SH-SY5Y (cell line): ENCODE results near the gene TRIOBP.

Experiments
- GATA2 ChIP-seq: IDR thresholded peaks from 2 replicates; pipeline ENCODE4 v1.6.1; 2011; ENCODE audit warnings: mild to moderate bottlenecking, low read depth, low read length
- GATA3 ChIP-seq: IDR thresholded peaks from 2 replicates; pipeline ENCODE4 v1.6.1; 2011; ENCODE audit warnings: low read depth, mild to moderate bottlenecking, low read length, moderate library complexity

Gene TRIOBP, protein sequence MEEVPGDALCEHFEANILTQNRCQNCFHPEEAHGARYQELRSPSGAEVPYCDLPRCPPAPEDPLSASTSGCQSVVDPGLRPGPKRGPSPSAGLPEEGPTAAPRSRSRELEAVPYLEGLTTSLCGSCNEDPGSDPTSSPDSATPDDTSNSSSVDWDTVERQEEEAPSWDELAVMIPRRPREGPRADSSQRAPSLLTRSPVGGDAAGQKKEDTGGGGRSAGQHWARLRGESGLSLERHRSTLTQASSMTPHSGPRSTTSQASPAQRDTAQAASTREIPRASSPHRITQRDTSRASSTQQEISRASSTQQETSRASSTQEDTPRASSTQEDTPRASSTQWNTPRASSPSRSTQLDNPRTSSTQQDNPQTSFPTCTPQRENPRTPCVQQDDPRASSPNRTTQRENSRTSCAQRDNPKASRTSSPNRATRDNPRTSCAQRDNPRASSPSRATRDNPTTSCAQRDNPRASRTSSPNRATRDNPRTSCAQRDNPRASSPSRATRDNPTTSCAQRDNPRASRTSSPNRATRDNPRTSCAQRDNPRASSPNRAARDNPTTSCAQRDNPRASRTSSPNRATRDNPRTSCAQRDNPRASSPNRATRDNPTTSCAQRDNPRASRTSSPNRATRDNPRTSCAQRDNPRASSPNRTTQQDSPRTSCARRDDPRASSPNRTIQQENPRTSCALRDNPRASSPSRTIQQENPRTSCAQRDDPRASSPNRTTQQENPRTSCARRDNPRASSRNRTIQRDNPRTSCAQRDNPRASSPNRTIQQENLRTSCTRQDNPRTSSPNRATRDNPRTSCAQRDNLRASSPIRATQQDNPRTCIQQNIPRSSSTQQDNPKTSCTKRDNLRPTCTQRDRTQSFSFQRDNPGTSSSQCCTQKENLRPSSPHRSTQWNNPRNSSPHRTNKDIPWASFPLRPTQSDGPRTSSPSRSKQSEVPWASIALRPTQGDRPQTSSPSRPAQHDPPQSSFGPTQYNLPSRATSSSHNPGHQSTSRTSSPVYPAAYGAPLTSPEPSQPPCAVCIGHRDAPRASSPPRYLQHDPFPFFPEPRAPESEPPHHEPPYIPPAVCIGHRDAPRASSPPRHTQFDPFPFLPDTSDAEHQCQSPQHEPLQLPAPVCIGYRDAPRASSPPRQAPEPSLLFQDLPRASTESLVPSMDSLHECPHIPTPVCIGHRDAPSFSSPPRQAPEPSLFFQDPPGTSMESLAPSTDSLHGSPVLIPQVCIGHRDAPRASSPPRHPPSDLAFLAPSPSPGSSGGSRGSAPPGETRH (N-terminal part only)

DNA sequence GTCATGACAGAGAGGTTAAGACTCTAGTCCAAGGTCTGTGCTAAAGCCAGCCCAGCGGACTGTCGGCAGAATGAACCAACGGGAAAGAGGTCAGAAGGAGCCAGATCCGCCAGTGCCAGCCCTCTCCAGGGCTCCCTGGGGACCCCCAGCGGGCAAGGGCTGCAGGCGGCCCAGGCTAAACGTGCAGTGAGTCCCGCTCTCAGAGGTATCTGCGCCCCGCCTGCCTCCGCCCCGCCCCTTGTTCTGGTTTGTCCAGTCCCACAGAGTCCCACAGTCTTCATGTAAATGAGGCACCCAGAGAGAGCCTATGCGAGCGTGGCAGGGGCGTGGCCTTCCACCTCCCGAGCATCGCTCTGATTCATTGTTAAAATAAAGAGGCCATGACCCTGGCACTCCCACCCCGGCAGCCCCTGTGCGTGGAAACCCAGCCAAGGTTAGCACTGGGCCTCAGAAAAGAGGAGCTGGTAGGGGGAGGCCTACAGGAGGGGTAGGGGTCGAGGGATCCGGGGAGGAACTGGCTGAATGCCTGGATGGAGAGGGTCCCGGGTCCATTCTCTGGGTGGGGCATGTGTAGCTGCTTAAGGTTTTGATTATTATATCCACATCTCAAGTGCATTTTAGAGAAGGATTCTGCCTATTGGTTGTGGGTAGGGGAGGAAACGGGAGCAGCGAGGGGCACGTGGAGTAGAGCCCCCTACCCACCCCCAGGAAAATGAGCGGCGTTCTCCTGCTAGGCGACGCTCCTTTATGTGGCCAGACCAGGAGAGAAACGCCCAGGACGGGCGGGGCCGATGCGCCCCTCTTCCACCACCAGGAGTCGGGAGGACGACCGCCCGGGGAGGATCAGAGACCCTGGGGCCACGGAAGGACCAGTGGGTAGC is at the start of gene TRIOBP:
Gene TRIOBP, plus strand, starts transcription at position 392 of the 881 bp plus-strand sequence. CDS start 4,318 bp downstream, outside the sequence.
- TF ChIP-seq GATA3 (no peak), GATA2 (no peak)

DNA sequence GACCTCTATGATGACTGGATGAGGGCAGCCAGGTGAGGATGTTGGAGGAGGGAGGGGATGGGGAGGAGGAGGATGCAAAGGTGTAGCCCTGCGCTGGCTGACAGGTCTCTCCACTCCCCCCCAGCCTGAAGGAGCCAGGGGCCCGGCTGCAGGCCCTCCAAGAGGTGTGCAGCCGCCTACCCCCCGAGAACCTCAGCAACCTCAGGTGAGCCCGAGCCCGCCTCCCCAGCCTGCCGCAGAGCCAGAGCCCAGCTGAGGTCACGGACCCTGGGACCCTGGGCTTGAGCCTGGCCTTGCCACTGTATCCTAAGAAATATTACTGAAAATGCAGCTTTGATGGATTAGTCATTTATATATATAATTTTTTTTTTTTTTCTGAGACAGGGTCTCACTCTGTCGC is 49.5 kb upstream of the TRIOBP start:
- TF ChIP-seq GATA3 (no peak), GATA2 (no peak)

DNA sequence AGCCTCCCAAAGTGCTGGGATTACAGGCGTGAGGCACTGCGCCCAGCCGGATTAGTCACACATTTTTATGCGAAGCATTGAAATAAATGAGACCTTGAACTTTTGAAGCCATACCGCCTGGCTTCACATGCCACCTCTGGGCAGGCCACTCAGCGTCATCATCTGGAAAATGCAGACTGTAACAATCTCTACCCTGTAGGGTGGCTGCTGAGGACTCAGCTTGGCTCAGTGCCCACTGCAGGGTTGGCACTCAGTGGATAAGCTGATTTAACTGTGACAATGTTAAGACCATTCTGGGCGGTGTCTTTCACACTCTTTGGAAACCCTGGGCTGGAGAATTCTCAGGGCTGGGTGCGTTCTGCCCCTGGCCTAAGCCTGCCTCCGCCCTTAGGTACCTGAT is 48.9 kb upstream of the TRIOBP start:
- TF ChIP-seq GATA3: no peak
- no peak for TF ChIP-seq GATA2

DNA sequence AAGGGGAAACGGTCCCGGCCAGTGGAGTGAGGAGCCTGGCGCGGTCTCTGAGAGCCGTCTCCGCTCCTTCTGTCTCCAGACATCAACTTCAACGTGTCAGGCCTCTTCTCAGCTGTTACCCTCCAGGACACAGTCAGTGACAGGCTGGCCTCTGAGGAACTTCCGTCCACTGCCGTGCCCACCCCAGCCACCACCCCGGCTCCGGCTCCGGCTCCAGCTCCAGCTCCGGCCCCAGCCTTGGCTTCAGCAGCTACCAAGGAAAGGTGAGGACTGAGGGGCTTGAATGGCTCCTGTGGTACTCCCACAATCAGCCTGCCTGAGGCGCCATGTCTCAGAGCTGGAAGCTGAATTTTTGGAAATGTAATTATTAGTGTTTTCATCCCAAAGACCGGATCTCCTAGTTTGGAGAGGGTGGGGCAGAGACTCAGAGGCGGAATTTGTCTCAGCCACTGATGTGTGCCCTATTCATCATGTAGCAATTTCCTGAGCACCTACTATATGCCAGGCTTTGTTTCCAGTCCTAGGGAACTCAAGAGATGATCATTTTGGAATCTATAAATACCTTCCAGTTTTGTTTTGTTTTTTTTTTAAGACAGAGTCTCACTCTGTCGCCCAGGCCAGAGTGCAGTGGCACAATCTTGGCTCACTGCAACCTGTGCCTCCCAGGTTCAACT is 46.2 kb upstream of the TRIOBP start:
- no peak for TF ChIP-seq GATA3
- no peak for TF ChIP-seq GATA2

DNA sequence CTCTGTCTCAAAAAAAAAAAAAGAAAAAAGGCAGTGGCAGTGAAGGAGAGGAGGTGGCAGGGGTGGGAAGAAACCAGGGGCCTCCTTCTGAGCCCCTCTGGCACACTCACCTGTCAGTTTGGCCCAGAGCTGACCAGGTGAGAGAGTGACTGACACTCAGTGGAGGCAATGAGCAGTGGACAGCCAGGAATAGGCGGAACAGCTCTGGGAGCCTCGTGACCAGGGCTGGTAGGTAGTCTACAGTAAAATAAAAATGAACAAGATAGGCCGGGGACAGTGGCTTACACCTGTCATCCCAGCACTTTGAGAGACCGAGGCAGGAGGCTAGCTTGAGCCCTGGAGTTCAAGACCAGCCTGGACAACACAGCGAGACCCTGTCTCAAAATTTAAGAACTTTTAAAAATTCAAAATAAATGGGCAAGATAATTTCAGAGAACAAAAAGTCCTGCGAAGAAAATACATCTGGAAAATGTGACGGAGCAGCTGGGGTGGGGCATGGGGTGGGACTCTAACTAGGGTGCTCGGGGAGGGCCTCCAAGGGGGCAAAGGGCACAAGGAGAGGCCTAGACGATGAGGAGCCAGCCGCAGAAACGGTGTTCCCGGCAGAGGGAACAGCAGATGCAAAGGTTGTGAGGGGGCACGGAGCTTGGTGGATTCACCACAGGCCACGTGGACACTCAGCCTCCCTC is 42.1 kb upstream of the TRIOBP start:
- no peak for TF ChIP-seq GATA2
- no peak for TF ChIP-seq GATA3

DNA sequence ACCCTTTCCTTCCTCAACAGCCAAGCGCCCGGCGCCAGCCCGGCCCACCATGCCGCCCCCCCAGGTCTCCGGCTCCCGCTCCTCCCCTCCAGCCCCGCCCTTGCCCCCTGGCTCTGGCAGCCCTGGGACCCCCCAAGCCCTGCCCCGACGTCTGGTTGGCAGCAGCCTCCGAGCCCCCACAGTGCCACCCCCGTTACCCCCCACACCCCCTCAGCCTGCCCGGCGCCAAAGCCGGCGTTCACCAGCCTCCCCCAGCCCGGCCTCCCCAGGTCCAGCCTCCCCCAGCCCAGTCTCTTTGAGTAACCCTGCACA is 41.6 kb upstream of the TRIOBP start:
- TF ChIP-seq GATA2 (no peak), GATA3 (no peak)

DNA sequence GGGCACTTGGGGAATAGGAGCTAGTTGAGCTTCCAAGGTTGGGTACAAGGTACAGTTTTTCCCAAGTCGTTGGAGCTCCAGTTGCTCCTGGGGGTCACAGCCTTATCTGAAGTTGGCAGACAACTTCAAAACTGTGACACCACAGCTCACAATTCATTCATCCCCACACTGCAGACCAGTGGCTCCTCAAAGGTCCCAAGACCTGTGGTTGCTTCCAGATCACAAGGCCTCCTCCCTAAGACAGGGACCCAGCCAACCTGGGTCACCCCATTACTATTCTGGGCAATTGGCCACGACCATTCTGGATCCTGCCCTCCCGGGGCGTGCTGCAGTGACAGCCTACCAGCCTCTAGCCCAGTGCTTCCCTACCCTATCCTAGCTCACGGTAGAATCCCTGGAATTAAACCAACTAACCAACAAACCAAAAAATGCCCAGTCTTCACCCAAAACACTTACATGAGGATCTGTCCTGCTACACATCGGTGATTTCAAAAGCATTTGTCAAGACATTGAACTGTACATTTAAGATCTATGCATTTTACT is 39.2 kb upstream of the TRIOBP start:
- TF ChIP-seq GATA3 (no peak), GATA2 (no peak)

DNA sequence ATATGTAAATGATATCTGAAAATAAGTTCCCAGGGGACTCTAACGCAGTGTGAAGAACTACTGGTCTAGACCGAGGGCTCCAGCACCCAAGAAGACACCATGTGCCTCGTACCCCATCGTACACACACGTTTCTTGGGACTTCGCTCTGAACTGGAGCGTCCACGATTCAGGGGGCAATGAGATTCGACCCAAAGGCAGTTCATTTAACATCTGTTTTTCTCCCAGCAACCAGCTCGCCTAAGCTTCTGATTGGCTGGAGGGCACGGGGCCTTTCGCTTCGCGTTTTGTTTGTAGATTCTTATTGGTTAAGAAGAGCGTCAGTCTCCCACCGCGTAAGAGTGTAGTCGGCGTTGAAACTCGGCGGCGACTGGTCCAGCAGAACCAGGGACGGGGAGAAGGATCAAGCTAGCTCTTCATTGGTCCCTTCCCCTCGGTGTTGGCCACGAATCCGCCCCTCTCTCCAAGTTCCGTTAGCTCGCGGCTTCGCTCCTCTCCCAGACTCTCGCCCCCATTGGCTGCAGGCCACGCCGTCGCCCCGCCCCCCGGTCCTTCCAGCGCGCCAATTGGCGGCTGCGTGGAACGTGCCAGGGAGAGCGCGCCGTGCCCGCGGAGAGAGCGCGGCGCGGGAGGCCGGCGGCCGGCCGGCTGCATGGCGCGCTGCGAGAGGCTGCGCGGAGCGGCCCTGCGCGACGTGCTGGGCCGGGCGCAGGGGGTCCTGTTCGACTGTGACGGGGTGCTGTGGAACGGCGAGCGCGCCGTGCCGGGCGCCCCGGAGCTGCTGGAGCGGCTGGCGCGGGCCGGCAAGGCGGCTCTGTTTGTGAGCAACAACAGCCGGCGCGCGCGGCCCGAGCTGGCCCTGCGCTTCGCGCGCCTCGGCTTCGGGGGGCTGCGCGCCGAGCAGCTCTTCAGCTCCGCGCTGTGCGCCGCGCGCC is 38.4 kb upstream of the TRIOBP start, which contains the start of gene PDXP:
Gene PDXP, plus strand, starts transcription at position 591 of the 933 bp plus-strand sequence. Its CDS starts 60 bp downstream, at position 651.
- no peak for TF ChIP-seq GATA2
- TF ChIP-seq GATA3: no peak

DNA sequence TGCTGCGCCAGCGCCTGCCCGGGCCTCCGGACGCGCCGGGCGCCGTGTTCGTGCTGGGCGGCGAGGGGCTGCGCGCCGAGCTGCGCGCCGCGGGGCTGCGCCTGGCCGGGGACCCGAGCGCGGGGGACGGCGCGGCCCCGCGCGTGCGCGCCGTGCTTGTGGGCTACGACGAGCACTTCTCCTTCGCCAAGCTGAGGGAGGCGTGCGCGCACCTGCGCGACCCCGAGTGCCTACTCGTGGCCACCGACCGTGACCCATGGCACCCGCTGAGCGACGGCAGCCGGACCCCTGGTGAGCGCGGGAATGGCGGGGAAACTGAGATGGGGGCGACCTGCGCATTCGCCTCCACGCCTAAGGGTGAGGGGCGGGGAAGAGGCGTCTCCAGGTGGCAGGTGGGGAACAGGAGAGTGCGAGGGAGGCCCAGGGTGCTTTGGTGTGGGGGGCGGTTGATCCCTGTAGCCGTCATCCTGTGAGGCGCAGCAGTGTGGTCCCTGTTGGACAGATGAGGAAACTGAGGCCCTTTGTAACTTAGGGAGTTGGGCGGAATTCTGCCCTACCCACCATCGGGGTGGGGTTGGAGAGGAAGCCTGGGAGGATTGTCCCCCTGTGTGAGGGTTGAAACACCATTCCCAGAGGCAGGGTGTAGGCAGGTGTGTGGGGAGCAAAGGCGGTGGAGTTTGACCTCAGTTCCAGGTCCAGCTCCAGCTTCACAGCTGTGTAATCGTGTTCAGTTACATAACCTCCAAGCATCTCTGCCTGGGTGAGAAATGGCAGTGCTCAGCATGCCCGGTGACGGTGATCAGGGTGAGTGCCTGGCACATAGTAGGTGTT is 37.6 kb upstream of the TRIOBP start:
- no peak for TF ChIP-seq GATA2
- no peak for TF ChIP-seq GATA3

DNA sequence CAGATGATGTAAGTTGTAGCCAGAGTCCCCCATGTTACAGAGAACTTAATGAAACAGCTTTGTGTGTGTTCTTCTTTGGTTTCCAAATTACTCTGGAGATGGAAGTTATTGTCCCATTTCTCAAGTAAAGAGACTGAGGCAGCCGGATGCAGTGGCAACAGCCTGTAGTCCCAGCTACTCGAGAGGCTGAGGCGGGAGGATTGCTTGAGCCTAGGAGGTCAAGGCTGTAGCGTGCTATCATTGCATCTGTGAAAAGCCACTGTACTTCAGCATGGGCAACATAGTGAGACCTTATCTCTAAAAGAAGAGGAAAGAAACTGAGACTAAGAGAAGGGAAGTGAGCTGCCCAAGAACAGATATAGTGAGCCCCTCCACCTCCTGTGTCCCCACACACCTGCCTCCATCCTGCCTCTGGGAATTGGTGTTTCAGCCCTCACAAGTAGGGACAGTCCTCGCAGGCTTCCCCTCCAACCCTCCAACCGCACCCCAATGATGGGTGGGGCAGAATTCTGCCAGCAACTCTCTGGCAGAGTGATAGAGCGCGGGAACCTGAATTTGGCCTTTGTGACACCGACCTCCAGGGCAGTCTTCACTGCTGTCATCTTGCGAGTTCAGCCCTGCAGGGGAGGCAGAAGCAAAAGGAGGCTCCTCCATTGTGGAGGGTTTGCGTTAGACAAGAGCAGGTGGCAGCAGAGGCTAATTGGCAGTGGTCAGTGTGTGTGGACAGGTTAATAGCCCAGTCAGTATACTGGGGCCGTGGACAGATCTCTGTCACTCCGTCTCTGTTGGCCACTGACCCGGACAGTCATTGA is 36.7 kb upstream of the TRIOBP start:
- TF ChIP-seq GATA2 (no peak), GATA3 (no peak)
